A549 (cell line): ENCODE measurements around the gene PHC2. TPM values are rescaled to one million over a fixed set of nuclear protein-coding genes. Genes with fewer than 3 reads are reported as not detected.

Source experiments
- ATAC-seq, 2 experiments: fragments of 200-7000 bp in 1 of 2; fragments of >200 bp in 1 of 2; cut with Nextera tagmentation in 1 of 2; cut with Tn5 transposase in 1 of 2; 3 replicates each; pipeline versions ENCODE4 v1.8.0 to v1.9.1; 2018 to 2020; ENCODE audit warnings: mild to moderate bottlenecking in 1 of 2, moderate library complexity in 1 of 2
- CTCF ChIA-PET: fragments of 300-600 bp; sonication (Branson Sonifier 250); formaldehyde crosslinking; extraction: SDS; loops from one replicate; lab custom pipeline; 2021; ENCODE audit warnings: antibody characterized with exemption, inconsistent platforms; lab: Yijun Ruan, JAX
- POLR2A ChIA-PET: fragments of 350-600 bp; formaldehyde crosslinking; extraction: SDS; loops from one replicate; lab custom pipeline; 2021; ENCODE audit warnings: antibody characterized with exemption, inconsistent platforms; lab: Yijun Ruan, JAX
- DNase-seq, 2 experiments: peaks; one replicate each; pipeline versions ENCODE4 v3.0.0 to v3.0.0-alpha.2; 2011 to 2016; ENCODE audit warnings: low read depth in 1 of 2, low spot score in 1 of 2
- FAIRE-seq: peaks from 2 replicates; lab custom pipeline; 2011; peaks lifted over from hg19 to GRCh38; lab: Jason Lieb, UNC
- H3K27ac ChIP-seq, 2 experiments: fragments of >200 bp; sonication (Bioruptor Twin); formaldehyde crosslinking; 3 replicates each; pipeline ENCODE4 v1.5.1; 2016 to 2017
- H3K4me1 ChIP-seq: fragments of >200 bp; sonication (Bioruptor Twin); formaldehyde crosslinking; 3 replicates; pipeline ENCODE4 v1.6.1; 2016
- H3K4me2 ChIP-seq: fragments of >200 bp; sonication (Bioruptor Twin); formaldehyde crosslinking; 3 replicates; pipeline ENCODE4 v1.6.1; 2016
- H3K4me3 ChIP-seq: fragments of >200 bp; sonication (Bioruptor Twin); formaldehyde crosslinking; 3 replicates; pipeline ENCODE4 v1.5.1; 2016
- H3K9me3 ChIP-seq: fragments of >200 bp; sonication (Bioruptor Twin); formaldehyde crosslinking; 3 replicates; pipeline ENCODE4 v1.6.1; 2016
- CBX2 ChIP-seq: fragments of 200-600 bp; sonication (generic); IDR thresholded peaks from 2 replicates; pipeline ENCODE4 v1.6.1; 2016; ENCODE audit warnings: low read depth, mild to moderate bottlenecking, borderline replicate concordance
- CHD2 ChIP-seq: fragments of 150-350 bp; IDR thresholded peaks from 2 replicates; pipeline ENCODE4 v1.6.1; 2014; ENCODE audit warnings: low read length; ENCODE audit not compliant: partially characterized antibody
- CHD4 ChIP-seq: fragments of 200-600 bp; sonication (generic); IDR thresholded peaks from 2 replicates; pipeline ENCODE4 v1.6.1; 2016; ENCODE audit warnings: antibody characterized with exemption, mild to moderate bottlenecking, borderline replicate concordance
- EHF ChIP-seq: fragments of 250-450 bp; sonication (Bioruptor Pico); IDR thresholded peaks from 2 replicates; pipeline ENCODE4 v1.5.0; 2020; ENCODE audit warnings: mild to moderate bottlenecking
- EHMT2 ChIP-seq: fragments of 200-600 bp; sonication (generic); IDR thresholded peaks from 2 replicates; pipeline ENCODE4 v1.6.1; 2016; ENCODE audit warnings: antibody characterized with exemption, low read depth, mild to moderate bottlenecking, moderate library complexity
- ESRRA ChIP-seq: fragments of 150-350 bp; IDR thresholded peaks from 2 replicates; pipeline ENCODE4 v1.6.1; 2014; ENCODE audit warnings: mild to moderate bottlenecking, low read length, borderline replicate concordance
- FOSB ChIP-seq: fragments of 250-450 bp; sonication (Bioruptor Pico); IDR thresholded peaks from 2 replicates; pipeline ENCODE4 v1.5.0; 2020; ENCODE audit warnings: mild to moderate bottlenecking, moderate library complexity
- FOSL2 ChIP-seq, 2 experiments: fragments of 450-650 bp in 1 of 2; fragments of >200 bp in 1 of 2; sonication (Bioruptor Twin) in 1 of 2; formaldehyde crosslinking; IDR thresholded peaks; 2 replicates each; pipeline versions ENCODE4 v1.5.0 to v1.6.1; 2016 to 2020; ENCODE audit warnings: mild to moderate bottlenecking in 1 of 2, moderate library complexity in 1 of 2
- HOXA7 ChIP-seq: fragments of 250-450 bp; sonication (Bioruptor Pico); IDR thresholded peaks from 2 replicates; pipeline ENCODE4 v1.5.0; 2020; ENCODE audit warnings: mild to moderate bottlenecking, moderate library complexity
- HOXB5 ChIP-seq: fragments of 250-450 bp; sonication (Bioruptor Pico); IDR thresholded peaks from 2 replicates; pipeline ENCODE4 v1.5.0; 2020; ENCODE audit warnings: mild to moderate bottlenecking, moderate library complexity
- JUN ChIP-seq, 2 experiments: fragments of >200 bp; sonication (Bioruptor Twin); formaldehyde crosslinking; IDR thresholded peaks; 2 replicates in 1 of 2; 3 replicates in 1 of 2; pipeline ENCODE4 v1.6.1; 2016 to 2017
- JUNB ChIP-seq: fragments of >200 bp; sonication (Bioruptor Twin); formaldehyde crosslinking; IDR thresholded peaks from 2 replicates; pipeline ENCODE4 v1.6.1; 2016
- KDM5A ChIP-seq: fragments of 200-600 bp; sonication (generic); IDR thresholded peaks from 2 replicates; pipeline ENCODE4 v1.6.1; 2016; ENCODE audit warnings: antibody characterized with exemption, mild to moderate bottlenecking
- MAFK ChIP-seq: fragments of 450-650 bp; IDR thresholded peaks from 2 replicates; pipeline ENCODE4 v1.6.1; 2014; ENCODE audit not compliant: partially characterized antibody
- MYC ChIP-seq: IDR thresholded peaks from 2 replicates; pipeline ENCODE4 v1.6.1; 2012; ENCODE audit warnings: mild to moderate bottlenecking, inconsistent platforms, low read length, improper control_type of control experiment, borderline replicate concordance
- NPAS2 ChIP-seq: fragments of 250-450 bp; sonication (Bioruptor Pico); IDR thresholded peaks from 2 replicates; pipeline ENCODE4 v1.8.0; 2022; ENCODE audit warnings: mild to moderate bottlenecking, moderate library complexity, borderline replicate concordance
- NR3C1 ChIP-seq: fragments of >200 bp; sonication (Bioruptor Twin); formaldehyde crosslinking; IDR thresholded peaks from 3 replicates; pipeline ENCODE4 v1.6.1; 2017
- PHF8 ChIP-seq: fragments of 200-600 bp; sonication (generic); IDR thresholded peaks from 2 replicates; pipeline ENCODE4 v1.6.1; 2016; ENCODE audit warnings: low read depth, mild to moderate bottlenecking, antibody characterized with exemption, moderate library complexity, borderline replicate concordance
- RCOR1 ChIP-seq: fragments of 150-350 bp; IDR thresholded peaks from 2 replicates; pipeline ENCODE4 v1.6.1; 2014; ENCODE audit warnings: antibody characterized with exemption, low read length, low read depth
- REST ChIP-seq: fragments of 200-600 bp; sonication (generic); IDR thresholded peaks from 2 replicates; pipeline ENCODE4 v1.6.1; 2016; ENCODE audit warnings: antibody characterized with exemption, mild to moderate bottlenecking, moderate library complexity
- ZC3H11A ChIP-seq: fragments of 450-650 bp; IDR thresholded peaks from 2 replicates; pipeline ENCODE4 v1.6.1; 2014; ENCODE audit warnings: antibody characterized with exemption, mild to moderate bottlenecking
- ZFP36 ChIP-seq: fragments of 450-650 bp; IDR thresholded peaks from 2 replicates; pipeline ENCODE4 v1.6.1; 2014; ENCODE audit warnings: borderline replicate concordance; ENCODE audit not compliant: partially characterized antibody
- ZSCAN20 ChIP-seq: fragments of 250-450 bp; sonication (Bioruptor Pico); IDR thresholded peaks from 2 replicates; pipeline ENCODE4 v1.8.0; 2022; ENCODE audit warnings: mild to moderate bottlenecking, moderate library complexity
- WGBS: methylation state at CpG from one replicate; pipeline ENCODE4 v1.1.6; 2017; ENCODE audit errors: missing lambda C conversion rate; 5-methylcytosine and 5-hydroxymethylcytosine counted together
- polyA plus RNA-seq, 4 experiments: library from polyadenylated mRNA; depleted of rRNA in 3 of 4; stranded (reverse); fragments of >200 nt; fragmentation: RNase III in 1 of 4; extraction: RNeasy Plus Mini Kit Qiagen cat#74134 plus additional on column Dnase treatment in 1 of 4; gene quantifications; 2 replicates in 3 of 4; 3 replicates in 1 of 4; pipeline ENCODE4 v1.2.3, GENCODE V29; 2011 to 2017
- TF ChIP-seq, protein P1 (sequence below): IDR thresholded peaks from 2 replicates; pipeline ENCODE4 v1.6.1; 2012
- TF ChIP-seq, protein P2 (sequence below): IDR thresholded peaks from 2 replicates; pipeline ENCODE4 v1.6.1; 2012
- TF ChIP-seq, protein P3 (sequence below): fragments of 450-650 bp; IDR thresholded peaks from 2 replicates; pipeline ENCODE4 v1.6.1; 2014; ENCODE audit warnings: antibody characterized with exemption

The PHC2 gene
- polyA plus RNA-seq, 2 of the 4 experiments (the other 2 are of a cell fraction), result 29.9 to 33.2 TPM

DNA sequence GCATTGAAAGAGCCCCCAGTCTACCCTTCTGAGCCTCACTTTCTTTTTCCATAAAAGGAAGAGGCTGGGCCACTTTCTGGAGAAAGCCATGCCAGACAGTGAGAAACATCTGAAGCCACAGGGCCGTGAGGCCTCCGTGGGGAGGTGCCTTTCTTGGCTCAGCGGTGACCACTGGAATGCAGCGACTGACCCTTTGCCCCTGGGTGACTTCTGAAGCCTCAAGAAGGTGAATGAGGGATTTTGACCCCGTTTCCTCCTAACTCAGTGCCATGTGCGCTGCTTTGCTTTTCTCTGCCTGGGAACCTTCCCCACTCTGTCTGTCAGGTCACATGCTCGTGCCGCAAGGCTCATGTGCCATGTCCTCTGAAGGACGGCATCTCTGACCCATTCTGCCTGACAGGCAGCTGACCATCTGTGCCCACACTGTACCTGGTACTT lies 65.3 kb downstream of the PHC2 start:
- Histone ChIP-seq H3K4me2 (no peak overlapping the region), H3K9me3 (no peaks in the 10 kb centered on the region), H3K4me3 (no peak overlapping the region), H3K27ac (no peak overlapping the region), H3K4me1 (no peaks in the 10 kb centered on the region)
- CTCF ChIA-PET, result interaction anchor here (2.0 to 13.0 kb wide), 3 partner anchors 9 to 90 kb away, joined by 7 to 162 read pairs (median 8); no protein-coding TSS in a partner anchor
- no peak for ATAC-seq
- no peak for FAIRE-seq
- POLR2A ChIA-PET, result no interaction called here
- DNase-seq, result no peak
- 83% methylated on average over 9 of the region's 9 CpGs for WGBS
- TF ChIP-seq NPAS2 (no peak), MYC (no peak), PHF8 (no peak), ESRRA (no peak), JUN (IDR thresholded peaks at IDR 0.05) (no peak), KDM5A (no peak), ZSCAN20 (CRISPR knock-in tag) (no peak), CBX2 (no peak), CHD2 (no peak), NR3C1 (no peak)
- TF ChIP-seq, protein P1, sequence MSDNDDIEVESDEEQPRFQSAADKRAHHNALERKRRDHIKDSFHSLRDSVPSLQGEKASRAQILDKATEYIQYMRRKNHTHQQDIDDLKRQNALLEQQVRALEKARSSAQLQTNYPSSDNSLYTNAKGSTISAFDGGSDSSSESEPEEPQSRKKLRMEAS, result no peak
- TF ChIP-seq, protein P2, sequence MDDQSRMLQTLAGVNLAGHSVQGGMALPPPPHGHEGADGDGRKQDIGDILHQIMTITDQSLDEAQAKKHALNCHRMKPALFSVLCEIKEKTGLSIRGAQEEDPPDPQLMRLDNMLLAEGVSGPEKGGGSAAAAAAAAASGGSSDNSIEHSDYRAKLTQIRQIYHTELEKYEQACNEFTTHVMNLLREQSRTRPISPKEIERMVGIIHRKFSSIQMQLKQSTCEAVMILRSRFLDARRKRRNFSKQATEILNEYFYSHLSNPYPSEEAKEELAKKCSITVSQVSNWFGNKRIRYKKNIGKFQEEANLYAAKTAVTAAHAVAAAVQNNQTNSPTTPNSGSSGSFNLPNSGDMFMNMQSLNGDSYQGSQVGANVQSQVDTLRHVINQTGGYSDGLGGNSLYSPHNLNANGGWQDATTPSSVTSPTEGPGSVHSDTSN, result no peak

DNA sequence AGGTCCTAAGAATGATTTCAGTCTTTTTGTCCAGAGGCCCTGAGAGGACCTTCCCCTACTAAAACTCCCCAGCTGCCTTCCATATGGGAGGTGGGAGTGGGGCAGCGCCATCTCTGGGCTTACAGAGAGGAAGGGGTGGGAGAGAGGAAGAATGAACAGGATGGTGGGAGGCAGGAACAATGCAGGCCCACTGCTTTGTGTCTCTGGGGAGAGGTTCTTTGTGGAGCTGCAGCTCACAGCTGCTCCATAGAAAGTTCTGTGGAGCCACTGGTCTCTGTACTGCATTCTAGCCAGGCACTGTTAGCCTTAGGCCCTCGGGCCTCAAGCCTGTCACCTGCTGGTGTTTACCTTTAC lies 66.4 kb downstream of the PHC2 start:
- DNase-seq (no peak), ATAC-seq (no peak)
- TF ChIP-seq, protein P1, result no peak
- TF ChIP-seq, all 56 proteins: peak for 0
- CTCF ChIA-PET, result interaction anchor here (3.0 to 13.0 kb wide), 2 partner anchors 68 to 91 kb away, joined by 8 to 162 read pairs; no protein-coding TSS in a partner anchor
- H3K9me3 ChIP-seq, result no peaks in the 10 kb centered on the region
- H3K4me2 ChIP-seq, result no peak overlapping the region
- H3K4me3 ChIP-seq, result no peak overlapping the region
- no peak for FAIRE-seq
- POLR2A ChIA-PET, result no interaction called here
- no peaks in the 10 kb centered on the region for H3K4me1 ChIP-seq
- H3K27ac ChIP-seq, result no peak overlapping the region
- WGBS, result 95% methylated on average over 2 of the region's 2 CpGs

DNA sequence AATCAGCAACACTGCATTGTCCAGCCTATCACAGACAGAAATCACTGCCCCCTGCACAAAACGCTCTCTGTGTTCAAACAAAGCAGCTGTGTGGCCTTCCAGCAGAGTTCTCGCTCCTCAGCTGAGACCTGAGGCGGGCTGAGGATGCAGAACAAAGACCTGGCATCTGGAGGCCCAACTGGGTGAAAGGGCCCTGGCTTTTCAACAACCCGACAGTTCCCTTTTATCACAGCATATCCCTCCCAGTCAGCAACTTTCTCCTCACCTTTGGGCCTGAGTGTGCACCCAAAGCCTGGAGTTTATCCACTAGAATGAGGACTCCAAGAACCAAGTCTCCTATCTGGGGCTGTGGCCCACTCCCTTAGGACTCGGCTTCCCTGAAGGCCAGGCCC lies 67.4 kb downstream of the PHC2 start:
- DNase-seq (no peak), ATAC-seq (no peak), FAIRE-seq (no peak)
- H3K9me3 ChIP-seq, result no peaks in the 10 kb centered on the region
- no peak overlapping the region for H3K4me3 ChIP-seq
- WGBS, result 78% methylated on average over 3 of the region's 5 CpGs
- TF ChIP-seq CHD4 (no peak), ZFP36 (no peak), ZC3H11A (no peak), KDM5A (no peak), HOXA7 (no peak), ESRRA (no peak), FOSL2 (IDR thresholded peaks at IDR 0.05) (no peak), FOSL2 (CRISPR knock-in tag; IDR thresholded peaks at IDR 0.05) (no peak), EHF (CRISPR knock-in tag) (no peak), EHMT2 (no peak), NPAS2 (no peak), FOSB (CRISPR knock-in tag) (no peak), MAFK (no peak), RCOR1 (no peak), REST (no peak), HOXB5 (CRISPR knock-in tag) (no peak), JUNB (no peak)
- TF ChIP-seq, protein P2, result no peak
- TF ChIP-seq, protein P3, sequence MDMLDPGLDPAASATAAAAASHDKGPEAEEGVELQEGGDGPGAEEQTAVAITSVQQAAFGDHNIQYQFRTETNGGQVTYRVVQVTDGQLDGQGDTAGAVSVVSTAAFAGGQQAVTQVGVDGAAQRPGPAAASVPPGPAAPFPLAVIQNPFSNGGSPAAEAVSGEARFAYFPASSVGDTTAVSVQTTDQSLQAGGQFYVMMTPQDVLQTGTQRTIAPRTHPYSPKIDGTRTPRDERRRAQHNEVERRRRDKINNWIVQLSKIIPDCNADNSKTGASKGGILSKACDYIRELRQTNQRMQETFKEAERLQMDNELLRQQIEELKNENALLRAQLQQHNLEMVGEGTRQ, result no peak
- H3K4me2 ChIP-seq, result no peak overlapping the region
- POLR2A ChIA-PET, result no interaction called here
- no peak overlapping the region for H3K27ac ChIP-seq
- H3K4me1 ChIP-seq, result no peaks in the 10 kb centered on the region
- CTCF ChIA-PET, result interaction anchor here (0.9 to 13.0 kb wide), 2 partner anchors 21 to 67 kb away, joined by 3 to 162 read pairs; no protein-coding TSS in a partner anchor
